ENCODE measurements around the gene MED12L. TPM values are rescaled to one million over a fixed set of nuclear protein-coding genes. Genes with fewer than 3 reads are reported as not detected.

Gene MED12L
- polyA plus RNA-seq, 1 of the 3 experiments (the other 2 are of a cell fraction), result 0.03 TPM

GRCh38 chr3:151052756-151053155, 32.7 kb upstream of the MED12L start:
- Histone ChIP-seq H3K36me3 (replicated peaks in 1 of 2; ENCODE audit: control insufficient read depth in 1 of 2, insufficient read depth in 2 of 2, low read length in 1 of 2) (no peaks in the 10 kb centered on the region), H3K4me1 (ENCODE audit: control insufficient read depth in 1 of 2, insufficient read depth in 2 of 2, low read depth in 1 of 2, low read length in 1 of 2) (no peaks in the 10 kb centered on the region), H3K4me3 (ENCODE audit: low read depth in 2 of 2, low read length in 1 of 2) (no peak overlapping the region), H3K4me2 (no peak overlapping the region), H2AFZ (ENCODE audit: low read depth) (no peak overlapping the region), H4K20me1 (ENCODE audit: insufficient read depth) (no peaks in the 10 kb centered on the region), H3K9me3 (no peaks in the 10 kb centered on the region), H3K27ac (ENCODE audit: low read depth in 2 of 2, low read length in 1 of 2) (no peak overlapping the region), H3K9ac (no peak overlapping the region), H3K27me3 (ENCODE audit: insufficient read depth) (peaks cover 13% of the 10 kb centered on the region), H3K9me2 (no peaks in the 10 kb centered on the region), H3F3A (replicated peaks; ENCODE audit: insufficient read depth) (no peaks in the 10 kb centered on the region), H3K79me2 (ENCODE audit: insufficient read depth) (no peaks in the 10 kb centered on the region)
- ChIA-PET POLR2A (no interaction called here), CTCF (no interaction called here)
- DNase-seq, result no peak
- no peak for TF ChIP-seq POLR2AphosphoS5 (IDR thresholded peaks at IDR 0.05; ENCODE audit: low read depth, low read length)
- WGBS (ENCODE audit: low lambda C conversion rate), result 6% methylated on average over 3 of the region's 3 CpGs

- no peak overlapping the region for H3K9ac ChIP-seq
- no peaks in the 10 kb centered on the region for H4K20me1 ChIP-seq (ENCODE audit: insufficient read depth)
- H3K9me3 ChIP-seq, result no peaks in the 10 kb centered on the region
- TF ChIP-seq MEF2A (IDR thresholded peaks at IDR 0.05; ENCODE audit: borderline replicate concordance, low read depth) (no peak), TEAD4 (IDR thresholded peaks at IDR 0.05; ENCODE audit: borderline replicate concordance, insufficient read depth) (no peak), POLR2AphosphoS5 (IDR thresholded peaks at IDR 0.05; ENCODE audit: low read depth, low read length) (no peak), RAD21 (IDR thresholded peaks at IDR 0.05; ENCODE audit: low read length) (no peak), FOXJ3 (CRISPR knock-in tag; IDR thresholded peaks at IDR 0.05) (no peak), CHD2 (IDR thresholded peaks at IDR 0.05; ENCODE audit: low read length, partially characterized antibody) (no peak), ELF1 (IDR thresholded peaks at IDR 0.05) (no peak), GATA2 (CRISPR knock-in tag; IDR thresholded peaks at IDR 0.05) (no peak), JUND (IDR thresholded peaks at IDR 0.05) (no peak)
- TF ChIP-seq, protein P1, sequence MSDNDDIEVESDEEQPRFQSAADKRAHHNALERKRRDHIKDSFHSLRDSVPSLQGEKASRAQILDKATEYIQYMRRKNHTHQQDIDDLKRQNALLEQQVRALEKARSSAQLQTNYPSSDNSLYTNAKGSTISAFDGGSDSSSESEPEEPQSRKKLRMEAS (IDR thresholded peaks at IDR 0.05; ENCODE audit: low read depth), result no peak
- no peaks in the 10 kb centered on the region for H3K79me2 ChIP-seq (ENCODE audit: insufficient read depth)
- ChIA-PET POLR2A (no interaction called here), CTCF (no interaction called here)
- H2AFZ ChIP-seq (ENCODE audit: low read depth), result no peak overlapping the region
- H3K4me3 ChIP-seq (ENCODE audit: low read depth in 2 of 2, low read length in 1 of 2), result no peak overlapping the region
- H3K27ac ChIP-seq (ENCODE audit: low read depth in 2 of 2, low read length in 1 of 2), result no peak overlapping the region
- no peaks in the 10 kb centered on the region for H3K9me2 ChIP-seq
- H3K27me3 ChIP-seq (ENCODE audit: insufficient read depth), result peaks cover 17% of the 10 kb centered on the region
- H3K36me3 ChIP-seq (replicated peaks in 1 of 2; ENCODE audit: control insufficient read depth in 1 of 2, insufficient read depth in 2 of 2, low read length in 1 of 2), result no peaks in the 10 kb centered on the region
- H3K4me2 ChIP-seq, result no peak overlapping the region
- no peaks in the 10 kb centered on the region for H3F3A ChIP-seq (replicated peaks; ENCODE audit: insufficient read depth)
- H3K4me1 ChIP-seq (ENCODE audit: control insufficient read depth in 1 of 2, insufficient read depth in 2 of 2, low read depth in 1 of 2, low read length in 1 of 2), result no peaks in the 10 kb centered on the region
- DNase-seq, result no peak
- 19% methylated on average over 7 of the region's 7 CpGs for WGBS (ENCODE audit: low lambda C conversion rate)
These were observed 26.7 kb upstream of the MED12L start for GRCh38 chr3:151058740-151059139.

DNA sequence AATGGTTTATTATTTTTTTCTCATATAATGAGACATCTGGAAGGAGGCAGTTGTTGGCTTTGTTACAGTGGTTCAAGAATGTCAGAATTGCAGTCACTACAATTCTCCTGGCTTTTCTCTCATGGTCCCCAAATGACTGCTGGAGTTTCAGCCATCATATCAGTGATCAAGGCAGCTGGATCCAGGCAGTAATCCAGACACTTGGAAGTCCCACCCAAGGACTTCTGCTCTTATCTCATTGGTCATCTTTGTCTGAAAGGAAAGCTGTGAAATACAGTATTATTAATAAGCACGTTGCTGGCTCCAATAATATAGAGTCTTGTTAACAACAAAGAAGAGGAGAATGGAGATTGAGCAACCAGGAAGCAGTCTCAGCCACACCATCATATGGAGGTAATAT, 22.9 kb upstream of the MED12L start:
- Histone ChIP-seq H3K27me3 (ENCODE audit: insufficient read depth) (peaks cover 10% of the 10 kb centered on the region; the same call in 1 of the 2 replicates), H3K36me3 (replicated peaks in 1 of 2; ENCODE audit: control insufficient read depth in 1 of 2, insufficient read depth in 2 of 2, low read length in 1 of 2) (no peaks in the 10 kb centered on the region), H3K27ac (ENCODE audit: low read depth in 2 of 2, low read length in 1 of 2) (no peak overlapping the region), H4K20me1 (ENCODE audit: insufficient read depth) (no peaks in the 10 kb centered on the region), H3K9me2 (no peaks in the 10 kb centered on the region), H3K4me2 (no peak overlapping the region), H3F3A (replicated peaks; ENCODE audit: insufficient read depth) (no peaks in the 10 kb centered on the region), H3K9me3 (no peaks in the 10 kb centered on the region), H3K9ac (no peak overlapping the region), H3K4me1 (ENCODE audit: control insufficient read depth in 1 of 2, insufficient read depth in 2 of 2, low read depth in 1 of 2, low read length in 1 of 2) (no peaks in the 10 kb centered on the region), H3K4me3 (ENCODE audit: low read depth in 2 of 2, low read length in 1 of 2) (no peak overlapping the region), H3K79me2 (ENCODE audit: insufficient read depth) (no peaks in the 10 kb centered on the region), H2AFZ (ENCODE audit: low read depth) (no peak overlapping the region)
- ChIA-PET CTCF (no interaction called here), POLR2A (no interaction called here)
- 0% methylated on average over 1 of the region's 1 CpG for WGBS (ENCODE audit: low lambda C conversion rate)
- no peak for TF ChIP-seq CTCF (IDR thresholded peaks at IDR 0.05)
- TF ChIP-seq POLR2AphosphoS5 (IDR thresholded peaks at IDR 0.05; ENCODE audit: low read depth, low read length), result no peak
- TF ChIP-seq, protein P2, sequence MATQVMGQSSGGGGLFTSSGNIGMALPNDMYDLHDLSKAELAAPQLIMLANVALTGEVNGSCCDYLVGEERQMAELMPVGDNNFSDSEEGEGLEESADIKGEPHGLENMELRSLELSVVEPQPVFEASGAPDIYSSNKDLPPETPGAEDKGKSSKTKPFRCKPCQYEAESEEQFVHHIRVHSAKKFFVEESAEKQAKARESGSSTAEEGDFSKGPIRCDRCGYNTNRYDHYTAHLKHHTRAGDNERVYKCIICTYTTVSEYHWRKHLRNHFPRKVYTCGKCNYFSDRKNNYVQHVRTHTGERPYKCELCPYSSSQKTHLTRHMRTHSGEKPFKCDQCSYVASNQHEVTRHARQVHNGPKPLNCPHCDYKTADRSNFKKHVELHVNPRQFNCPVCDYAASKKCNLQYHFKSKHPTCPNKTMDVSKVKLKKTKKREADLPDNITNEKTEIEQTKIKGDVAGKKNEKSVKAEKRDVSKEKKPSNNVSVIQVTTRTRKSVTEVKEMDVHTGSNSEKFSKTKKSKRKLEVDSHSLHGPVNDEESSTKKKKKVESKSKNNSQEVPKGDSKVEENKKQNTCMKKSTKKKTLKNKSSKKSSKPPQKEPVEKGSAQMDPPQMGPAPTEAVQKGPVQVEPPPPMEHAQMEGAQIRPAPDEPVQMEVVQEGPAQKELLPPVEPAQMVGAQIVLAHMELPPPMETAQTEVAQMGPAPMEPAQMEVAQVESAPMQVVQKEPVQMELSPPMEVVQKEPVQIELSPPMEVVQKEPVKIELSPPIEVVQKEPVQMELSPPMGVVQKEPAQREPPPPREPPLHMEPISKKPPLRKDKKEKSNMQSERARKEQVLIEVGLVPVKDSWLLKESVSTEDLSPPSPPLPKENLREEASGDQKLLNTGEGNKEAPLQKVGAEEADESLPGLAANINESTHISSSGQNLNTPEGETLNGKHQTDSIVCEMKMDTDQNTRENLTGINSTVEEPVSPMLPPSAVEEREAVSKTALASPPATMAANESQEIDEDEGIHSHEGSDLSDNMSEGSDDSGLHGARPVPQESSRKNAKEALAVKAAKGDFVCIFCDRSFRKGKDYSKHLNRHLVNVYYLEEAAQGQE (IDR thresholded peaks at IDR 0.05; ENCODE audit: low read depth, low read length), result no peak
- TF ChIP-seq RXRA (IDR thresholded peaks at IDR 0.05; ENCODE audit: borderline replicate concordance, low read depth), result no peak
- TF ChIP-seq JUND (IDR thresholded peaks at IDR 0.05), result no peak
- no peak for TF ChIP-seq SIN3A (IDR thresholded peaks at IDR 0.05; ENCODE audit: borderline replicate concordance, low read depth, low read length)
- no peak for TF ChIP-seq RFX5 (IDR thresholded peaks at IDR 0.05; ENCODE audit: low read length)
- DNase-seq, result no peak

Data from SK-N-SH (cell line).